GM21528 (cell line): Measurements from ENCODE around the gene GRK1.
A peak's percentile ranks its signal among the peaks of the same experiment; 100 is the strongest.
"Not testable (repeated sequence)": the region's sequence is repeated elsewhere in the genome, so short reads cannot be mapped to it uniquely, and the experiment has no call there.

ENCODE experiments used
- ATAC-seq: cut with Tn5 transposase; IDR thresholded peaks from one replicate; pipeline ENCODE4 v1.9.1; 2021; ENCODE audit warnings: mild to moderate bottlenecking, moderate library complexity; ENCODE audit not compliant: unreplicated experiment, low FRiP score

GRK1 gene

GRCh38 chr13:113751491-113751890 lies 84.5 kb downstream of the GRK1 start:
- no peak for ATAC-seq

- ATAC-seq: not testable (repeated sequence)
These were observed 85.4 kb downstream of the GRK1 start for GRCh38 chr13:113752211-113752986.

- ATAC-seq: no peak
These were observed 86.2 kb downstream of the GRK1 start for GRCh38 chr13:113753171-113753570.

GRCh38 chr13:113754242-113754641 lies 87.2 kb downstream of the GRK1 start:
- ATAC-seq: no peak

GRCh38 chr13:113754691-113755090 lies 87.7 kb downstream of the GRK1 start:
- no peak for ATAC-seq

- ATAC-seq: no peak
These were observed 89.5 kb downstream of the GRK1 start for GRCh38 chr13:113756441-113757097.

- ATAC-seq: peak; percentile 82
These were observed 91.9 kb downstream of the GRK1 start, which contains the start of gene TMEM255B for GRCh38 chr13:113758651-113759524. Gene TMEM255B (plus strand): TSS chr13:113759226. CDS start chr13:113759270, 44 bp downstream.

- no peak for ATAC-seq
These were observed 92.6 kb downstream of the GRK1 start for GRCh38 chr13:113759525-113760137.

- ATAC-seq: no peak
These were observed 94.1 kb downstream of the GRK1 start for GRCh38 chr13:113761136-113761535.

- no peak for ATAC-seq
These were observed 95.1 kb downstream of the GRK1 start for GRCh38 chr13:113762075-113762474.

GRCh38 chr13:113762538-113762937 lies 95.5 kb downstream of the GRK1 start:
- ATAC-seq: no peak

- no peak for ATAC-seq
These were observed 96.2 kb downstream of the GRK1 start for GRCh38 chr13:113763254-113763653.

GRCh38 chr13:113763961-113764792 lies 97.2 kb downstream of the GRK1 start:
- ATAC-seq: no peak

- no peak for ATAC-seq
These were observed 98.0 kb downstream of the GRK1 start for GRCh38 chr13:113764793-113765563.

- no peak for ATAC-seq
These were observed 98.5 kb downstream of the GRK1 start for GRCh38 chr13:113765564-113765910.

- ATAC-seq: no peak
These were observed 99.2 kb downstream of the GRK1 start for GRCh38 chr13:113766035-113766800.

GRCh38 chr13:113767366-113767765 lies 100.3 kb downstream of the GRK1 start:
- ATAC-seq: no peak
